ENCODE data around the gene OR2T10.
"Not testable (repeated sequence)": the region's sequence is repeated elsewhere in the genome, so short reads cannot be mapped to it uniquely, and the experiment has no call there.

The OR2T10 gene

GRCh38 chr1:248592655-248593054 is 4.8 kb downstream of the OR2T10 start:
- no peak overlapping the region for H3K9ac ChIP-seq (ENCODE audit: low read depth, low read length)
- H3K9me3 ChIP-seq (ENCODE audit: control insufficient read depth, insufficient read depth, low read length), result no peaks in the 10 kb centered on the region
- no peak overlapping the region for H3K4me3 ChIP-seq (ENCODE audit: low read depth, low read length)
- H3K36me3 ChIP-seq (ENCODE audit: control insufficient read depth, insufficient read depth, low read length), result no peaks in the 10 kb centered on the region
- H3K27me3 ChIP-seq (ENCODE audit: control insufficient read depth, insufficient read depth, low read length), result no peaks in the 10 kb centered on the region
- H3K4me1 ChIP-seq (ENCODE audit: control insufficient read depth, insufficient read depth, low read length), result no peaks in the 10 kb centered on the region

- Histone ChIP-seq H3K9ac (ENCODE audit: low read depth, low read length) (no peak overlapping the region), H3K36me3 (ENCODE audit: control insufficient read depth, insufficient read depth, low read length) (no peaks in the 10 kb centered on the region), H3K9me3 (ENCODE audit: control insufficient read depth, insufficient read depth, low read length) (no peaks in the 10 kb centered on the region), H3K27me3 (ENCODE audit: control insufficient read depth, insufficient read depth, low read length) (no peaks in the 10 kb centered on the region), H3K4me3 (ENCODE audit: low read depth, low read length) (no peak overlapping the region), H3K4me1 (ENCODE audit: control insufficient read depth, insufficient read depth, low read length) (no peaks in the 10 kb centered on the region)
These were observed 7.4 kb downstream of the OR2T10 start for GRCh38 chr1:248590055-248590454.

GRCh38 chr1:248589334-248589733 is 8.2 kb downstream of the OR2T10 start:
- H3K4me1 ChIP-seq (ENCODE audit: control insufficient read depth, insufficient read depth, low read length), result no peaks in the 10 kb centered on the region
- no peaks in the 10 kb centered on the region for H3K9me3 ChIP-seq (ENCODE audit: control insufficient read depth, insufficient read depth, low read length)
- H3K27me3 ChIP-seq (ENCODE audit: control insufficient read depth, insufficient read depth, low read length), result no peaks in the 10 kb centered on the region
- H3K36me3 ChIP-seq (ENCODE audit: control insufficient read depth, insufficient read depth, low read length), result no peaks in the 10 kb centered on the region
- no peak overlapping the region for H3K9ac ChIP-seq (ENCODE audit: low read depth, low read length)
- no peak overlapping the region for H3K4me3 ChIP-seq (ENCODE audit: low read depth, low read length)

GRCh38 chr1:248585266-248585665 is 12.2 kb downstream of the OR2T10 start:
- H3K36me3 ChIP-seq (ENCODE audit: control insufficient read depth, insufficient read depth, low read length), result no peaks in the 10 kb centered on the region
- no peaks in the 10 kb centered on the region for H3K4me1 ChIP-seq (ENCODE audit: control insufficient read depth, insufficient read depth, low read length)
- no peaks in the 10 kb centered on the region for H3K27me3 ChIP-seq (ENCODE audit: control insufficient read depth, insufficient read depth, low read length)
- H3K9ac ChIP-seq (ENCODE audit: low read depth, low read length), result no peak overlapping the region
- no peak overlapping the region for H3K4me3 ChIP-seq (ENCODE audit: low read depth, low read length)
- no peaks in the 10 kb centered on the region for H3K9me3 ChIP-seq (ENCODE audit: control insufficient read depth, insufficient read depth, low read length)

GRCh38 chr1:248576260-248576980 is 21.1 kb downstream of the OR2T10 start:
- H3K36me3 ChIP-seq (ENCODE audit: control insufficient read depth, insufficient read depth, low read length), result no peaks in the 10 kb centered on the region
- H3K27me3 ChIP-seq (ENCODE audit: control insufficient read depth, insufficient read depth, low read length), result no peaks in the 10 kb centered on the region
- no peak overlapping the region for H3K9ac ChIP-seq (ENCODE audit: low read depth, low read length)
- no peaks in the 10 kb centered on the region for H3K9me3 ChIP-seq (ENCODE audit: control insufficient read depth, insufficient read depth, low read length)
- H3K4me1 ChIP-seq (ENCODE audit: control insufficient read depth, insufficient read depth, low read length), result no peaks in the 10 kb centered on the region
- H3K4me3 ChIP-seq (ENCODE audit: low read depth, low read length), result no peak overlapping the region

- not testable (repeated sequence) for H3K9me3 ChIP-seq (ENCODE audit: control insufficient read depth, insufficient read depth, low read length); H3K27me3 ChIP-seq (ENCODE audit: control insufficient read depth, insufficient read depth, low read length); H3K36me3 ChIP-seq (ENCODE audit: control insufficient read depth, insufficient read depth, low read length); H3K4me3 ChIP-seq (ENCODE audit: low read depth, low read length); H3K9ac ChIP-seq (ENCODE audit: low read depth, low read length); H3K4me1 ChIP-seq (ENCODE audit: control insufficient read depth, insufficient read depth, low read length)
These were observed 22.8 kb downstream of the OR2T10 start, which contains the start of gene OR2T34 for GRCh38 chr1:248574657-248575056. OR2T34 (minus strand) TSS chr1:248574757; CDS start chr1:248574757, 0 bp downstream.

GRCh38 chr1:248573856-248574255 is 23.6 kb downstream of the OR2T10 start:
- H3K9ac ChIP-seq (ENCODE audit: low read depth, low read length); H3K4me3 ChIP-seq (ENCODE audit: low read depth, low read length); H3K9me3 ChIP-seq (ENCODE audit: control insufficient read depth, insufficient read depth, low read length); H3K4me1 ChIP-seq (ENCODE audit: control insufficient read depth, insufficient read depth, low read length); H3K27me3 ChIP-seq (ENCODE audit: control insufficient read depth, insufficient read depth, low read length); H3K36me3 ChIP-seq (ENCODE audit: control insufficient read depth, insufficient read depth, low read length): not testable (repeated sequence)

GRCh38 chr1:248572049-248572448 is 25.5 kb downstream of the OR2T10 start:
- H3K4me3 ChIP-seq (ENCODE audit: low read depth, low read length); H3K9ac ChIP-seq (ENCODE audit: low read depth, low read length); H3K36me3 ChIP-seq (ENCODE audit: control insufficient read depth, insufficient read depth, low read length); H3K9me3 ChIP-seq (ENCODE audit: control insufficient read depth, insufficient read depth, low read length); H3K27me3 ChIP-seq (ENCODE audit: control insufficient read depth, insufficient read depth, low read length); H3K4me1 ChIP-seq (ENCODE audit: control insufficient read depth, insufficient read depth, low read length): not testable (repeated sequence)

GRCh38 chr1:248570811-248571210 is 26.7 kb downstream of the OR2T10 start:
- not testable (repeated sequence) for H3K4me1 ChIP-seq (ENCODE audit: control insufficient read depth, insufficient read depth, low read length); H3K9me3 ChIP-seq (ENCODE audit: control insufficient read depth, insufficient read depth, low read length); H3K27me3 ChIP-seq (ENCODE audit: control insufficient read depth, insufficient read depth, low read length); H3K4me3 ChIP-seq (ENCODE audit: low read depth, low read length); H3K9ac ChIP-seq (ENCODE audit: low read depth, low read length); H3K36me3 ChIP-seq (ENCODE audit: control insufficient read depth, insufficient read depth, low read length)

GRCh38 chr1:248569049-248569448 is 28.5 kb downstream of the OR2T10 start:
- not testable (repeated sequence) for H3K4me1 ChIP-seq (ENCODE audit: control insufficient read depth, insufficient read depth, low read length); H3K9me3 ChIP-seq (ENCODE audit: control insufficient read depth, insufficient read depth, low read length); H3K36me3 ChIP-seq (ENCODE audit: control insufficient read depth, insufficient read depth, low read length); H3K9ac ChIP-seq (ENCODE audit: low read depth, low read length); H3K27me3 ChIP-seq (ENCODE audit: control insufficient read depth, insufficient read depth, low read length); H3K4me3 ChIP-seq (ENCODE audit: low read depth, low read length)

- H3K9ac ChIP-seq (ENCODE audit: low read depth, low read length); H3K9me3 ChIP-seq (ENCODE audit: control insufficient read depth, insufficient read depth, low read length); H3K36me3 ChIP-seq (ENCODE audit: control insufficient read depth, insufficient read depth, low read length); H3K4me3 ChIP-seq (ENCODE audit: low read depth, low read length); H3K27me3 ChIP-seq (ENCODE audit: control insufficient read depth, insufficient read depth, low read length); H3K4me1 ChIP-seq (ENCODE audit: control insufficient read depth, insufficient read depth, low read length): not testable (repeated sequence)
These were observed 31.7 kb downstream of the OR2T10 start for GRCh38 chr1:248565530-248566373.

GRCh38 chr1:248562672-248563071 is 34.8 kb downstream of the OR2T10 start, which contains the start of gene OR2T29:
OR2T29 (minus strand) TSS chr1:248562772; CDS start chr1:248559491, 3,281 bp downstream.
- not testable (repeated sequence) for H3K9me3 ChIP-seq (ENCODE audit: control insufficient read depth, insufficient read depth, low read length); H3K4me3 ChIP-seq (ENCODE audit: low read depth, low read length); H3K4me1 ChIP-seq (ENCODE audit: control insufficient read depth, insufficient read depth, low read length); H3K27me3 ChIP-seq (ENCODE audit: control insufficient read depth, insufficient read depth, low read length); H3K9ac ChIP-seq (ENCODE audit: low read depth, low read length); H3K36me3 ChIP-seq (ENCODE audit: control insufficient read depth, insufficient read depth, low read length)
